Activated B cell treated with CpG ODN at 0.5 μM for 24 hours (primary cell): Measurements from ENCODE around the gene CPLX3. TPM values are rescaled to one million over a fixed set of nuclear protein-coding genes. Genes with fewer than 3 reads are reported as not detected.

ENCODE experiments used
- ATAC-seq: fragments of 200-7000 bp; cut with Tn5 transposase; one replicate; pipeline ENCODE4 v1.10.0; 2021; ENCODE audit warnings: low read depth, mild to moderate bottlenecking, moderate library complexity
- CTCF ChIA-PET: fragments of 350-600 bp; sonication (Branson Sonifier 250); formaldehyde crosslinking; loops from one replicate; lab custom pipeline; 2021; ENCODE audit warnings: antibody characterized with exemption; lab: Charles Lee
- POLR2A ChIA-PET: fragments of 350-600 bp; sonication (Branson Sonifier 250); formaldehyde crosslinking; loops from one replicate; lab custom pipeline; 2021; ENCODE audit warnings: antibody characterized with exemption; lab: Charles Lee
- DNase-seq: peaks from one replicate; pipeline ENCODE4 v3.0.0; 2022
- H3K27ac Mint-ChIP-seq: one replicate; pipeline ENCODE4 v1.8.0; 2020; ENCODE audit warnings: mixed read lengths
- H3K27me3 Mint-ChIP-seq: one replicate; pipeline ENCODE4 v1.8.0; 2021; ENCODE audit warnings: mixed read lengths
- H3K36me3 Mint-ChIP-seq: one replicate; pipeline ENCODE4 v1.8.0; 2021; ENCODE audit warnings: low read depth, mixed read lengths
- H3K4me1 Mint-ChIP-seq: one replicate; pipeline ENCODE4 v1.8.0; 2021; ENCODE audit warnings: mixed read lengths
- H3K4me3 Mint-ChIP-seq: one replicate; pipeline ENCODE4 v1.8.0; 2020; ENCODE audit warnings: mild to moderate bottlenecking, mixed read lengths
- H3K9me3 Mint-ChIP-seq: one replicate; pipeline ENCODE4 v1.8.0; 2020; ENCODE audit warnings: mixed read lengths
- intact Hi-C: fragments of 100-400 bp; cut with micrococcal nuclease; formaldehyde crosslinking; loops from one replicate; pipeline ENCODE4 v1.15.1; 2024
- total RNA-seq: library from RNA; stranded (reverse); gene quantifications from 2 replicates; pipeline ENCODE4 v1.2.3, GENCODE V29; 2022
- TF ChIP-seq, protein P1 (sequence below): fragments of 200-600 bp; IDR thresholded peaks from one replicate; pipeline ENCODE4 v1.8.0; 2022; ENCODE audit warnings: antibody characterized with exemption, mild to moderate bottlenecking

Gene CPLX3
- total RNA-seq, 1 donor from 2014 or later: 0.22 TPM

DNA sequence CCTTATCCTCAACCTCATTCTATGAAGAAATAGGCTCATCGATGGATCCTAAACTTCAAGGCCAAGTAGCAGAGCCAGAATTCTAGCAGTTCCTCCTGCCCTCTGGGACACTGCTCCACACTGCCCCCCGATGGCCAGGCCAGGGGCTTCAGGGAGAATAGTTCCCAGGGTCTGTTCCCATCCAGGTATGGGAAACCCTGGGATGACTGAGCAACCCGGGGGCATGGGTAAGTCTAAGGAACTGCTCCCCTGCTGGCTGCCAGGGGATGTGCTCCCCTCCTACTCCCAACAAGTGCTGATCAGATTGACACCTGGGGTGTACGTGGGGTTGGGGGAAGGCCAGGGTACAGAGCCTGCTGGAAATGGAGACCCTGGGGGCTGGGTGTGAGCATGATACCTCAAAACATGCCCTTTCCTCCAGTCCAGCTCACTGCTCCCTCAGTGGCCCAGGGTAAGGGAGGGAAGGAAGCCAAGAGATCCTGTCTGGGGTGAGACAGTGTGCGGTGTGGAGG lies 8.9 kb downstream of the CPLX3 start:
- intact Hi-C loops: loop anchor here (2.0 kb wide), 4 partner anchors 35 to 201 kb away; no protein-coding TSS in a partner anchor
- ChIA-PET POLR2A (interaction anchor here (0.7 kb wide), 1 partner anchor 58 kb away, joined by 7 read pairs; no protein-coding TSS in a partner anchor), CTCF (interaction anchor here (0.8 to 2.4 kb wide), 5 partner anchors 16 to 67 kb away, joined by 3 to 13 read pairs (median 4); no protein-coding TSS in a partner anchor)
- Mint-ChIP-seq H3K27me3 (no peaks in the 10 kb centered on the region), H3K4me1 (peaks cover 11% of the 10 kb centered on the region), H3K4me3 (no peak overlapping the region), H3K36me3 (peaks cover 23% of the 10 kb centered on the region), H3K27ac (no peak overlapping the region), H3K9me3 (no peaks in the 10 kb centered on the region)
- DNase-seq (peak; percentile 47), ATAC-seq (peak; percentile 71)
- TF ChIP-seq, protein P1, sequence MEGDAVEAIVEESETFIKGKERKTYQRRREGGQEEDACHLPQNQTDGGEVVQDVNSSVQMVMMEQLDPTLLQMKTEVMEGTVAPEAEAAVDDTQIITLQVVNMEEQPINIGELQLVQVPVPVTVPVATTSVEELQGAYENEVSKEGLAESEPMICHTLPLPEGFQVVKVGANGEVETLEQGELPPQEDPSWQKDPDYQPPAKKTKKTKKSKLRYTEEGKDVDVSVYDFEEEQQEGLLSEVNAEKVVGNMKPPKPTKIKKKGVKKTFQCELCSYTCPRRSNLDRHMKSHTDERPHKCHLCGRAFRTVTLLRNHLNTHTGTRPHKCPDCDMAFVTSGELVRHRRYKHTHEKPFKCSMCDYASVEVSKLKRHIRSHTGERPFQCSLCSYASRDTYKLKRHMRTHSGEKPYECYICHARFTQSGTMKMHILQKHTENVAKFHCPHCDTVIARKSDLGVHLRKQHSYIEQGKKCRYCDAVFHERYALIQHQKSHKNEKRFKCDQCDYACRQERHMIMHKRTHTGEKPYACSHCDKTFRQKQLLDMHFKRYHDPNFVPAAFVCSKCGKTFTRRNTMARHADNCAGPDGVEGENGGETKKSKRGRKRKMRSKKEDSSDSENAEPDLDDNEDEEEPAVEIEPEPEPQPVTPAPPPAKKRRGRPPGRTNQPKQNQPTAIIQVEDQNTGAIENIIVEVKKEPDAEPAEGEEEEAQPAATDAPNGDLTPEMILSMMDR: no peak

DNA sequence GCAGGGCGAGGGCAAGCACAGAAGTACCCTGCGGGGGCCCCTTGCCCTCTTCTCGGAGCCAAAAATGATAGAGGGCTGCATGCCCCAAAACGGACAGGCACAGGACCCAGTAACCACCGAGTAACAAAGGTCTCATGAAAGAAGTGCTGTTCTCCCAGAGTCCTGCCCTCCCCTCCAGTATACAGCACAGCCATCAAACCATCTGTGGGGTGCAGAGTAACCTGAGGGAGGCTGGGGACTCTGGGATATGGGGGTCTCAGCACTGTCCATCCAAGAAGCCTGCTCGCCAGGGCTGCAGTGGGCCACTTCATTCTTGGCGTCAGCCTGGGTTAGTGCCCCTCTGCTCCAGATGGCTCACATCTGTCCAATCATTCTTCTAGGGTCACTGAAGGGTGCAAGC lies 10.4 kb downstream of the CPLX3 start:
- CTCF ChIA-PET: interaction anchor here (0.7 to 2.4 kb wide), 5 partner anchors 18 to 202 kb away, joined by 3 to 13 read pairs (median 3); no protein-coding TSS in a partner anchor
- H3K4me3 Mint-ChIP-seq: no peak overlapping the region
- no peaks in the 10 kb centered on the region for H3K27me3 Mint-ChIP-seq
- H3K4me1 Mint-ChIP-seq: peaks cover 21% of the 10 kb centered on the region
- ATAC-seq (no peak), DNase-seq (no peak)
- TF ChIP-seq, protein P1: no peak
- no peaks in the 10 kb centered on the region for H3K9me3 Mint-ChIP-seq
- H3K27ac Mint-ChIP-seq: no peak overlapping the region
- POLR2A ChIA-PET: interaction anchor here (1.2 kb wide), 1 partner anchor 56 kb away, joined by 3 read pairs; no protein-coding TSS in a partner anchor
- intact Hi-C loops: no loop called here
- H3K36me3 Mint-ChIP-seq: peaks cover 28% of the 10 kb centered on the region

DNA sequence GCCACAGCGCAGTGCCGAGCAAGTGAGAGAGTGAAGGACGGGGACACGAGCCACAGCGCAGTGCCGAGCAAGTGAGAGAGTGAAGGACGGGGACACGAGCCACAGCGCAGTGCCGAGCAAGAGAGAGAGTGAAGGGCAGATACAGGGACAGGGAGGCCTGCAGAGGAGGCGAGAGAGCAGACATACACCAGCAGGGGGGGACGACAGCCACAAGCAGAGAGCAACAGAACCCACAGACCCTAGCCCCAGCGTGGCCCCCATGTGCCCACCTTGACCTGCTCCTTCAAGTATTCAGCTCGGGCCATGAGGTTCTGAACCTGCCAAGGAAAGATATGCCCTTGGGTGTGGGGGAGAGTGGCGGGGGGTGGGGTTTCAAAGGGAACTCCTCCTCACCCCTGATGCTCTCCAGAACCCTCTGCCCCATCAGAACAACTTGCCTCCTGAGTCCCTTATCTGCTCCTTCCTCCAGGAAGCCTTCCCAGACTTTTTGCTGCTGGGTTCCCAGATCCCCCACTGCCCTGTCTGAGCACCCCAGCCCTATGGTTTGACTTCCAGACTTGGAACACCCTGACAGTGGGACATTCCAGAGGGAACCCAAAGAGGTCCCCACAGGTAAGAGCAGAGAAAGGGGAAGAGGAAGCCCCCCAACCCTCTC lies 11.2 kb downstream of the CPLX3 start:
- H3K27me3 Mint-ChIP-seq: no peaks in the 10 kb centered on the region
- DNase-seq (no peak), ATAC-seq (no peak)
- TF ChIP-seq, protein P1: no peak
- intact Hi-C loops: no loop called here
- H3K27ac Mint-ChIP-seq: no peak overlapping the region
- no peak overlapping the region for H3K4me3 Mint-ChIP-seq
- ChIA-PET POLR2A (interaction anchor here (0.6 to 1.2 kb wide), 2 partner anchors 57 to 377 kb away, joined by 3 to 4 read pairs; no protein-coding TSS in a partner anchor), CTCF (interaction anchor here (0.9 to 1.2 kb wide), 4 partner anchors 10 to 204 kb away, joined by 3 read pairs; no protein-coding TSS in a partner anchor)
- peaks cover 30% of the 10 kb centered on the region for H3K36me3 Mint-ChIP-seq
- H3K9me3 Mint-ChIP-seq: no peaks in the 10 kb centered on the region
- peaks cover 29% of the 10 kb centered on the region for H3K4me1 Mint-ChIP-seq

DNA sequence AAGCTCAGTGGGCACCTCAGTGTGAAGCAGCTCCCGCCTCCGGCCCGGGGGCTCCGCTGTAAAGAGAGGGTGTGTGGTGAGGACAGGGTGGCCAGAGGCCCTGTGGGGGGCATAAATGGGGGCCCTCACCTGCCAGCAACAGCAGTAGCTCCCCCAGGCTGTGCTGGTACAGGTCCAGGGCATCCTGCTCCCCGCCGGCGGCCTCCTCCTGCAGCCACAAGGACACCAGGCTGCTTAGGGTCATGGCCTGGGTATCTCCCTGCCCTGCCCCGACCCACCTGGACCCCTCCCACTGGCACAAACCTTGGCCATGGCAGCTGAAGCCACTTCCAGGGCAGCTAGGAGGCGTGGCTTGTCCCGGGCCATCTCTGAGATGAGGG lies 11.7 kb downstream of the CPLX3 start:
- ChIA-PET CTCF (interaction anchor here (0.7 to 1.2 kb wide), 5 partner anchors 11 to 205 kb away, joined by 3 read pairs; no protein-coding TSS in a partner anchor), POLR2A (no interaction called here)
- TF ChIP-seq, protein P1: no peak
- DNase-seq (no peak), ATAC-seq (no peak)
- H3K27me3 Mint-ChIP-seq: no peaks in the 10 kb centered on the region
- H3K36me3 Mint-ChIP-seq: peaks cover 31% of the 10 kb centered on the region
- H3K27ac Mint-ChIP-seq: no peak overlapping the region
- H3K9me3 Mint-ChIP-seq: no peaks in the 10 kb centered on the region
- intact Hi-C loops: no loop called here
- peaks cover 28% of the 10 kb centered on the region for H3K4me1 Mint-ChIP-seq
- H3K4me3 Mint-ChIP-seq: no peak overlapping the region
